HCT116 (cell line): ENCODE data around the gene NCBP2L. TPM values are rescaled to one million over a fixed set of nuclear protein-coding genes. Genes with fewer than 3 reads are reported as not detected.

Experiments used
- ATAC-seq: fragments of 200-7000 bp; cut with Tn5 transposase; 2 replicates; pipeline ENCODE4 v1.9.1; 2020; ENCODE audit warnings: mild to moderate bottlenecking, moderate library complexity
- BruUV-seq: library from RNA; stranded (reverse); fragments of 400-500 nt; replicated peaks from 2 replicates; lab custom pipeline; 2021; lab: Mats Ljungman, UMichigan
- CTCF ChIA-PET: fragments of 300-600 bp; sonication (Branson Sonifier 250); formaldehyde crosslinking; loops from one replicate; lab custom pipeline; 2021; ENCODE audit warnings: antibody characterized with exemption; lab: Charles Lee
- POLR2A ChIA-PET: fragments of 300-600, 350-600 bp; sonication (Branson Sonifier 250); formaldehyde crosslinking; loops from one replicate; lab custom pipeline; 2021; ENCODE audit warnings: antibody characterized with exemption; lab: Charles Lee
- RAD21 ChIA-PET, 2 experiments: fragments of 300-600 bp; sonication (Branson Sonifier 250); formaldehyde crosslinking; loops; one replicate each; lab custom pipeline; 2023; ENCODE audit warnings: low total read pairs in 2 of 2; ENCODE audit not compliant: uncharacterized antibody in 2 of 2, unreplicated experiment in 2 of 2, low non-redundant PET in 1 of 2; lab: Charles Lee
- DNase-seq: peaks from one replicate; pipeline ENCODE4 v3.0.0-alpha.2; 2010; ENCODE audit warnings: low read depth, low spot score
- H2AFZ ChIP-seq: fragments of 200-600 bp; shearing (Covaris generic), sonication (generic); 2 replicates; pipeline ENCODE4 v1.6.1; 2017; ENCODE audit warnings: low read depth, mixed run types, mixed read lengths, antibody characterized with exemption, low read length; ENCODE audit not compliant: poor library complexity, severe bottlenecking
- H3K27ac ChIP-seq: 2 replicates; pipeline ENCODE4 v1.5.1; 2012; ENCODE audit warnings: low read depth, low read length
- H3K27me3 ChIP-seq: fragments of 200-600 bp; sonication (generic); 2 replicates; pipeline ENCODE4 v1.6.1; 2016; ENCODE audit warnings: mixed run types, low read length, mixed read lengths; ENCODE audit not compliant: insufficient read depth
- H3K36me3 ChIP-seq, 2 experiments: fragments of 200-500 bp in 1 of 2; fragments of 200-600 bp in 1 of 2; sonication (Bioruptor generic) in 1 of 2; sonication (generic) in 1 of 2; 2 replicates each; pipeline versions ENCODE4 v1.5.1 to v1.6.1; 2014 to 2016; ENCODE audit warnings: low read length in 2 of 2, inconsistent platforms in 1 of 2, mixed read lengths in 1 of 2, mixed run types in 1 of 2; ENCODE audit not compliant: insufficient read depth in 2 of 2, control insufficient read depth in 1 of 2
- H3K4me1 ChIP-seq, 2 experiments: fragments of 200-600 bp in 1 of 2; sonication (generic) in 1 of 2; 2 replicates each; pipeline versions ENCODE4 v1.5.1 to v1.6.1; 2012 to 2017; ENCODE audit warnings: low read length in 2 of 2, inconsistent platforms in 1 of 2, mild to moderate bottlenecking in 1 of 2, mixed read lengths in 1 of 2, mixed run types in 1 of 2, moderate library complexity in 1 of 2; ENCODE audit not compliant: insufficient read depth in 2 of 2, control insufficient read depth in 1 of 2
- H3K4me2 ChIP-seq: fragments of 200-600 bp; sonication (generic); 2 replicates; pipeline ENCODE4 v1.6.1; 2017; ENCODE audit warnings: mixed run types, low read length, mixed read lengths
- H3K4me3 ChIP-seq, 2 experiments: fragments of 200-600 bp in 1 of 2; sonication (generic) in 1 of 2; replicated peaks in 1 of 2; 2 replicates each; pipeline ENCODE4 v1.5.1; 2011 to 2016; ENCODE audit warnings: low read length in 2 of 2, control low read depth in 1 of 2, low read depth in 1 of 2, mild to moderate bottlenecking in 1 of 2, mixed read lengths in 1 of 2, mixed run types in 1 of 2
- H3K79me2 ChIP-seq: fragments of 200-600 bp; sonication (generic); 2 replicates; pipeline ENCODE4 v1.6.1; 2017; ENCODE audit warnings: mild to moderate bottlenecking, mixed run types, low read length, moderate library complexity, mixed read lengths; ENCODE audit not compliant: insufficient read depth
- H3K9ac ChIP-seq: fragments of 200-600 bp; sonication (generic); 2 replicates; pipeline ENCODE4 v1.6.1; 2016; ENCODE audit warnings: low read length, mixed read lengths
- H3K9me2 ChIP-seq: fragments of 200-600 bp; sonication (generic), shearing (Covaris generic); 2 replicates; pipeline ENCODE4 v1.6.1; 2017; ENCODE audit warnings: mixed run types, mild to moderate bottlenecking, moderate library complexity; ENCODE audit not compliant: insufficient read depth
- H3K9me3 ChIP-seq, 2 experiments: fragments of 200-500 bp in 1 of 2; fragments of 200-600 bp in 1 of 2; sonication (Bioruptor generic) in 1 of 2; sonication (generic) in 1 of 2; 2 replicates each; pipeline ENCODE4 v1.6.1; 2014 to 2017; ENCODE audit warnings: low read length in 2 of 2, mixed read lengths in 2 of 2, inconsistent platforms in 1 of 2, low read depth in 1 of 2, mild to moderate bottlenecking in 1 of 2, mixed run types in 1 of 2, moderate library complexity in 1 of 2; ENCODE audit not compliant: control insufficient read depth in 1 of 2, insufficient read depth in 1 of 2
- H4K20me1 ChIP-seq: fragments of 200-600 bp; sonication (generic), shearing (Covaris generic); 2 replicates; pipeline ENCODE4 v1.6.1; 2017; ENCODE audit warnings: mixed run types, mild to moderate bottlenecking, moderate library complexity; ENCODE audit not compliant: insufficient read depth
- CBX3 ChIP-seq: IDR thresholded peaks from 2 replicates; pipeline ENCODE4 v1.6.1; 2012; ENCODE audit warnings: low read depth
- CTCF ChIP-seq, 3 experiments: fragments of 200-600 bp in 1 of 3; sonication (generic) in 1 of 3; IDR thresholded peaks in 2 of 3; conservative IDR thresholded peaks in 1 of 3; 2 replicates each; pipeline ENCODE4 v1.5.1; 2012 to 2017; ENCODE audit warnings: low read depth in 2 of 3, low read length in 2 of 3, antibody characterized with exemption in 1 of 3, borderline replicate concordance in 1 of 3, control low read depth in 1 of 3, mild to moderate bottlenecking in 1 of 3, mixed read lengths in 1 of 3, mixed run types in 1 of 3, moderate library complexity in 1 of 3; ENCODE audit not compliant: insufficient read depth in 1 of 3
- ELF1 ChIP-seq: IDR thresholded peaks from 2 replicates; pipeline ENCODE4 v1.6.1; 2012; ENCODE audit warnings: low read depth, borderline replicate concordance
- EZH2 ChIP-seq: fragments of 200-600 bp; sonication (generic); IDR thresholded peaks from 2 replicates; pipeline ENCODE4 v1.6.1; 2017; ENCODE audit warnings: antibody characterized with exemption, mixed run types
- FOSL1 ChIP-seq: IDR thresholded peaks from 2 replicates; pipeline ENCODE4 v1.6.1; 2012; ENCODE audit warnings: low read depth
- POLR2A ChIP-seq: IDR thresholded peaks from 2 replicates; pipeline ENCODE4 v1.7.0; 2011; ENCODE audit warnings: borderline replicate concordance; ENCODE audit not compliant: insufficient read depth, insufficient read length; ENCODE audit errors: extremely low read depth
- POLR2AphosphoS5 ChIP-seq: IDR thresholded peaks from 2 replicates; pipeline ENCODE4 v1.6.1; 2011; ENCODE audit warnings: mild to moderate bottlenecking, low read depth, low read length, moderate library complexity
- REST ChIP-seq: IDR thresholded peaks from 2 replicates; pipeline ENCODE4 v1.6.1; 2012; ENCODE audit warnings: low read depth
- SIN3A ChIP-seq: IDR thresholded peaks from 2 replicates; pipeline ENCODE4 v1.6.1; 2012; ENCODE audit warnings: low read depth
- SRF ChIP-seq: IDR thresholded peaks from 2 replicates; pipeline ENCODE4 v1.6.1; 2012; ENCODE audit warnings: low read depth
- TCF7L2 ChIP-seq: IDR thresholded peaks from 2 replicates; pipeline ENCODE4 v1.7.0; 2011; ENCODE audit warnings: borderline replicate concordance, inconsistent platforms; ENCODE audit not compliant: insufficient read depth, insufficient read length; ENCODE audit errors: extremely low read depth
- YY1 ChIP-seq: IDR thresholded peaks from 2 replicates; pipeline ENCODE4 v1.6.1; 2011; ENCODE audit warnings: low read length, low read depth, moderate library complexity, mild to moderate bottlenecking; ENCODE audit not compliant: insufficient replicate concordance; ENCODE audit errors: extremely low read depth
- ZBTB33 ChIP-seq: IDR thresholded peaks from 2 replicates; pipeline ENCODE4 v1.6.1; 2011; ENCODE audit warnings: mild to moderate bottlenecking, low read length, moderate library complexity; ENCODE audit not compliant: insufficient replicate concordance; ENCODE audit errors: extremely low read depth
- ZFX ChIP-seq: fragments of 450-650 bp; IDR thresholded peaks from 2 replicates; pipeline ENCODE4 v1.6.1; 2017
- ZNF274 ChIP-seq: fragments of 200-500 bp; sonication (Bioruptor generic); IDR thresholded peaks from 2 replicates; pipeline ENCODE4 v1.6.1; 2014; ENCODE audit warnings: mild to moderate bottlenecking, low read depth, low read length, inconsistent platforms
- intact Hi-C: fragments of 100-400 bp; cut with micrococcal nuclease; formaldehyde crosslinking; loops from 2 replicates; pipeline ENCODE4 v1.10.0; 2022
- total RNA-seq: library from RNA; stranded (reverse); gene quantifications from one replicate; pipeline ENCODE4 v1.2.1, GENCODE V29; 2021; ENCODE audit not compliant: unreplicated experiment

The NCBP2L gene
- total RNA-seq, 1 experiment from 2014 or later: not detected

- H3K27ac ChIP-seq: no peak overlapping the region
- BruUV-seq: no TSS peak
Measured at GRCh38 chrX:107743995-107744394, 33.5 kb upstream of the NCBP2L start.

GRCh38 chrX:107744868-107745267 is 32.7 kb upstream of the NCBP2L start:
- peaks cover 18 to 24% of the 10 kb centered on the region in 2 experiments for H3K4me1 ChIP-seq
- intact Hi-C loops: no loop called here
- no peaks in the 10 kb centered on the region for H3K36me3 ChIP-seq
- no peaks in the 10 kb centered on the region for H3K79me2 ChIP-seq
- no peaks in the 10 kb centered on the region for H3K9me2 ChIP-seq
- H3K27me3 ChIP-seq: no peaks in the 10 kb centered on the region
- H3K9me3 ChIP-seq: no peaks in the 10 kb centered on the region
- no TSS peak for BruUV-seq
- DNase-seq (no peak), ATAC-seq (no peak)
- H2AFZ ChIP-seq: no peak overlapping the region
- H3K27ac ChIP-seq: no peak overlapping the region
- ChIA-PET RAD21 (no interaction called here), POLR2A (no interaction called here), CTCF (no interaction called here)
- H3K4me3 ChIP-seq: no peak overlapping the region
- no peaks in the 10 kb centered on the region for H4K20me1 ChIP-seq
- no peak overlapping the region for H3K4me2 ChIP-seq
- no peak overlapping the region for H3K9ac ChIP-seq
- no peak for TF ChIP-seq EZH2
- no peak for TF ChIP-seq TCF7L2
- TF ChIP-seq ZBTB33: no peak
- TF ChIP-seq SRF: no peak
- TF ChIP-seq CTCF (IDR thresholded peaks at IDR 0.05 in 2 of 3, conservative IDR thresholded peaks at IDR 0.05 in 1 of 3; ENCODE audit: borderline replicate concordance in 1 of 3, insufficient read depth in 1 of 3, low read depth in 2 of 3, low read length in 2 of 3): no peak
- no peak for TF ChIP-seq ZFX
- TF ChIP-seq REST: no peak
- no peak for TF ChIP-seq POLR2A
- no peak for TF ChIP-seq CBX3
- TF ChIP-seq SIN3A: no peak

More at GRCh38 chrX:107743995-107744394, 33.5 kb upstream of the NCBP2L start:
- no peak for ATAC-seq
- Histone ChIP-seq H2AFZ (no peak overlapping the region), H3K79me2 (no peaks in the 10 kb centered on the region), H4K20me1 (no peaks in the 10 kb centered on the region), H3K4me1 (peaks cover 18 to 24% of the 10 kb centered on the region in 2 experiments), H3K9me2 (no peaks in the 10 kb centered on the region), H3K4me2 (no peak overlapping the region), H3K9me3 (no peaks in the 10 kb centered on the region), H3K4me3 (no peak overlapping the region), H3K9ac (no peak overlapping the region), H3K27me3 (no peaks in the 10 kb centered on the region), H3K36me3 (no peaks in the 10 kb centered on the region)
- CTCF ChIA-PET: no interaction called here
- RAD21 ChIA-PET: no interaction called here
- DNase-seq: no peak
- POLR2A ChIA-PET: no interaction called here
- intact Hi-C loops: no loop called here
- TF ChIP-seq YY1 (no peak), FOSL1 (no peak), POLR2A (no peak), POLR2AphosphoS5 (no peak), ZNF274 (no peak), SRF (no peak), ELF1 (no peak)
